Esophagus squamous epithelium (tissue), 5 donors: ENCODE measurements around the gene KHSRP. TPM values are rescaled to one million over a fixed set of nuclear protein-coding genes. Genes with fewer than 3 reads are reported as not detected.

Experiments
- DNase-seq: peaks from one replicate; lab custom pipeline; 2025; lab: John Stamatoyannopoulos, UW
- H3K27ac ChIP-seq, 4 donors: fragments of 200-600 bp; sonication (generic); one replicate each; pipeline ENCODE4 v1.5.1; 2016 to 2019; ENCODE audit warnings: mild to moderate bottlenecking in 1 of 4
- H3K27me3 ChIP-seq, 4 donors: fragments of 200-600 bp; sonication (generic); 1 replicate in 3 of 4; 2 replicates in 1 of 4; pipeline versions ENCODE4 v1.5.1 to v1.6.0; 2017 to 2021; ENCODE audit warnings: antibody characterized with exemption in 1 of 4
- H3K36me3 ChIP-seq, 3 donors: fragments of 200-600 bp; sonication (generic); one replicate each; pipeline ENCODE4 v1.5.1; 2016 to 2019
- H3K4me1 ChIP-seq, 3 donors: fragments of 200-600 bp; sonication (generic); one replicate each; pipeline ENCODE4 v1.5.1; 2017 to 2019
- H3K4me3 ChIP-seq, 4 donors: fragments of 200-600 bp; sonication (generic); 1 replicate in 3 of 4; 2 replicates in 1 of 4; pipeline ENCODE4 v1.5.1; 2016 to 2019; ENCODE audit warnings: mild to moderate bottlenecking in 2 of 4, moderate library complexity in 1 of 4
- H3K9me3 ChIP-seq, 3 donors: fragments of 200-600 bp; sonication (generic); one replicate each; pipeline ENCODE4 v1.5.1; 2016 to 2019
- POLR2A ChIP-seq, 4 donors: fragments of 450-650 bp; IDR thresholded peaks; one replicate each; pipeline ENCODE4 v1.6.1; 2017; ENCODE audit warnings: antibody characterized with exemption in 4 of 4, mild to moderate bottlenecking in 4 of 4, moderate library complexity in 3 of 4
- WGBS, 2 donors: methylation state at CpG; one replicate each; pipeline ENCODE4 v1.1.5; 2018; 5-methylcytosine and 5-hydroxymethylcytosine counted together
- intact Hi-C: fragments of 100-400 bp; cut with DNase I; formaldehyde crosslinking; loops from one replicate; pipeline ENCODE4 v1.15.0; 2022
- total RNA-seq, 4 donors: library from RNA; depleted of rRNA; stranded (reverse); fragments of >200 nt; gene quantifications; one replicate each; pipeline ENCODE4 v1.1.0, GENCODE V29; 2016
- TF ChIP-seq, protein P1 (sequence below), 6 experiments: fragments of 450-650 bp in 4 of 6; fragments of 200-600 bp in 2 of 6; sonication (generic) in 2 of 6; IDR thresholded peaks; one replicate each; pipeline ENCODE4 v1.5.1; 2016 to 2019; ENCODE audit warnings: antibody characterized with exemption in 6 of 6, mild to moderate bottlenecking in 4 of 6, moderate library complexity in 4 of 6
- donor health status: DM: yes; HTN: yes; CAD: no.

The KHSRP gene
- total RNA-seq, 4 donors from 2014 or later: 111 to 158 (median 125) TPM

DNA sequence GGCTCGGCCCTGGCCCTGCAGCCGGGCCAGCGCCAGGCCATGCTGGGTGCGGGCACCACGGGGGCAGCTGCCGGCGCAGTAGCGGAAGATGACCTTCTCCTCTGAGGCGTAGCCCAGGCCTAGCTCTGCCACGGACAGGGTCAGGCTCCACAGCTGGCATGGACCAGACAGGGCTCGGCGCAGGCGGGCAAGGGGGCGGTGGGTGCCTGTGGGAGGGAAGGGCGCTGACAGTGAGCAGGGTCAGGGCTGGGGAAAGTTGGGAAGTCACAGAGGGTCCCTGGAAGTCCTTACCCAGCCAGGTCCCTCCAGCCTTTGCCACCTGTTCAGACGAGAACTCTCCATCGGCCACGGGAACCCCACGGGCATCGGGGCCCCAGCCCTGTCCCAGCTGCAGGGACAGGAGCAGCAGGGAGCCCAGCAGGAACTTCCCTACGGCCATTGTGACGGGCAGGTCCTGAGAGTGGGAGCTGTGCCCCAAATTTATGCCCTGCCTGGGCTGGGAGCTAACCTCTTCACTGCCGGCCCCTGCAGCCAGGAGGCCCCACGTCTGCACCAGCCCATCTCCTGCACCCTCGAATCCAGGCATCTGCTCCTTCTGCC, 49.1 kb downstream of the KHSRP start, which contains the start of gene PSPN:
PSPN (minus strand) TSS at position 523 of the 600 bp plus-strand sequence; CDS start at position 439, 84 bp downstream.
- Histone ChIP-seq H3K36me3 (peaks cover 8 to 44% (median 11%) of the 10 kb centered on the region in 3 donors), H3K9me3 (no peaks in the 10 kb centered on the region), H3K27me3 (no peaks in the 10 kb centered on the region), H3K4me3 (no peak within 1 kb of the TSS), H3K27ac (peak within 1 kb of the TSS in 2 of 4 donors; percentile 9 to 17), H3K4me1 (peaks cover 8 to 45% (median 13%) of the 10 kb centered on the region in 3 donors)
- 69 to 74% methylated on average over 7 to 10 of the region's 25 CpGs for whole genome bisulfite sequencing, 2 donors
- intact Hi-C loops: no loop called here
- no peak for DNase-seq
- TF ChIP-seq, protein P1, sequence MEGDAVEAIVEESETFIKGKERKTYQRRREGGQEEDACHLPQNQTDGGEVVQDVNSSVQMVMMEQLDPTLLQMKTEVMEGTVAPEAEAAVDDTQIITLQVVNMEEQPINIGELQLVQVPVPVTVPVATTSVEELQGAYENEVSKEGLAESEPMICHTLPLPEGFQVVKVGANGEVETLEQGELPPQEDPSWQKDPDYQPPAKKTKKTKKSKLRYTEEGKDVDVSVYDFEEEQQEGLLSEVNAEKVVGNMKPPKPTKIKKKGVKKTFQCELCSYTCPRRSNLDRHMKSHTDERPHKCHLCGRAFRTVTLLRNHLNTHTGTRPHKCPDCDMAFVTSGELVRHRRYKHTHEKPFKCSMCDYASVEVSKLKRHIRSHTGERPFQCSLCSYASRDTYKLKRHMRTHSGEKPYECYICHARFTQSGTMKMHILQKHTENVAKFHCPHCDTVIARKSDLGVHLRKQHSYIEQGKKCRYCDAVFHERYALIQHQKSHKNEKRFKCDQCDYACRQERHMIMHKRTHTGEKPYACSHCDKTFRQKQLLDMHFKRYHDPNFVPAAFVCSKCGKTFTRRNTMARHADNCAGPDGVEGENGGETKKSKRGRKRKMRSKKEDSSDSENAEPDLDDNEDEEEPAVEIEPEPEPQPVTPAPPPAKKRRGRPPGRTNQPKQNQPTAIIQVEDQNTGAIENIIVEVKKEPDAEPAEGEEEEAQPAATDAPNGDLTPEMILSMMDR (IDR thresholded peaks at IDR 0.05): no peak
- TF ChIP-seq POLR2A (IDR thresholded peaks at IDR 0.05): no peak

DNA sequence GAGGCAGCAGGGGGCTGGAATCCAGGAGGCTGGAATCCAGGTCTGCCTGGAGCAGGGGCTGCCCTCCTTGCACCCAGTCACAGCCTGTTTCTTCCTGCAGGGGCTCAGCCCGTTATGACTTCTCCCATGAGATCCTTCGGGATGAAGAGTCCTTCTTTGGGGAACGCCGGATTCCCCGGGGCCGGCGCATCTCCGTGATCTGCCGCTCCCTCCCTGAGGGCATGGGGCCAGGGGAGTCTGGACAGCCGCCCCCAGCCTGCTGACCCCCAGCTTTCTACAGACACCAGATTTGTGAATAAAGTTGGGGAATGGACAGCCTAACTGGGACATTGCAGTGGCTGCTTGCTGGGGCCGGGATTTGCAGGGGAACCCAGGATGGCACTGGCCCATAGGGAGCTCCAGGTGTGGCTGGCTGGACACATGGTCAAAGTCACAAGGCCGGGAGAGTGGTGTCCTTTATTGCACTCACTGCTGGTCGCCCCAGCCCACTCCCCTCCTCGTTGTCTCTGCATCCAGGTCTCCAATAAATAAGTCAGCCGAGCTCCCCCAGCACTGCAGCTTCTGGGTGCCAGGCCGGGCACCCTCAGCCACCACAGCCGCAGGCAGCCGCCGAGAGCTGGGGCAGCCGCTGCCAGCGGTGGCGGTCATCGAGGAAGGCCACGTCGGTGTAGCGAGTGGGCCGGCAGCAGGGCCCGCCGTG, 49.8 kb downstream of the KHSRP start:
- Histone ChIP-seq H3K27me3 (no peaks in the 10 kb centered on the region), H3K4me3 (no peak overlapping the region), H3K4me1 (peaks cover 8 to 45% (median 13%) of the 10 kb centered on the region in 3 donors), H3K36me3 (peaks cover 2 to 37% (median 5%) of the 10 kb centered on the region in 3 donors), H3K9me3 (no peaks in the 10 kb centered on the region), H3K27ac (no peak overlapping the region)
- WGBS, 2 donors: 91% methylated on average over 9 of the region's 29 CpGs; no CpG with 5 or more reads in 1 of the 2 donors
- intact Hi-C loops: no loop called here
- DNase-seq: no peak
- no peak for TF ChIP-seq POLR2A (IDR thresholded peaks at IDR 0.05)
- TF ChIP-seq, protein P1 (IDR thresholded peaks at IDR 0.05): no peak

DNA sequence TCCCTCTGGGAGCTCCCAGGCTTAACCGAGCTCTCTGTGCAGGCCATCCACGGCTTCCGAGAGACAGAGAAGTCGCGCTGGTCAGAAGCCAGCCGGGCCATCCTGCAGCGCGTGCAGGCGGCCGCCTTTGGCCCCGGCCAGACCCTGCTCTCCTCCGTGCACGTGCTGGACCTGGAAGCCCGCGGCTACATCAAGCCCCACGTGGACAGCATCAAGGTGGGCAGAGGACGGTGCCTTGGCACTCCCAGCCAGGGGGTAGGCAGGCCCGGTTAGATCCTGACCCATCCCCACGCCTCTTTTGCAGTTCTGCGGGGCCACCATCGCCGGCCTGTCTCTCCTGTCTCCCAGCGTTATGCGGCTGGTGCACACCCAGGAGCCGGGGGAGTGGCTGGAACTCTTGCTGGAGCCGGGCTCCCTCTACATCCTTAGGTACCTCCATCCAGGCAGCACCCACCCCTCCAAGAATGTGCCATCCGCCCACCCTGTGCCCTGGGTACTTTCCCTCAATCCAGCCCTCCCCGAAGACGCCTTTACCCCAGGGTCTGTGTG, 50.4 kb downstream of the KHSRP start:
- no peaks in the 10 kb centered on the region for H3K27me3 ChIP-seq
- peaks cover 0 to 34% (median 0%) of the 10 kb centered on the region in 3 donors for H3K36me3 ChIP-seq
- intact Hi-C loops: no loop called here
- no peak for TF ChIP-seq POLR2A (IDR thresholded peaks at IDR 0.05)
- TF ChIP-seq, protein P1 (IDR thresholded peaks at IDR 0.05): no peak
- H3K9me3 ChIP-seq: no peaks in the 10 kb centered on the region
- no peak for DNase-seq
- peak overlapping the region; percentile 96 to 100 (median 98) for H3K27ac ChIP-seq
- H3K4me3 ChIP-seq: peak overlapping the region in 1 of 4 donors; percentile 100
- peaks cover 8 to 45% (median 13%) of the 10 kb centered on the region in 3 donors for H3K4me1 ChIP-seq
- 50 to 72% methylated on average over 7 to 15 of the region's 29 CpGs for WGBS, 2 donors

DNA sequence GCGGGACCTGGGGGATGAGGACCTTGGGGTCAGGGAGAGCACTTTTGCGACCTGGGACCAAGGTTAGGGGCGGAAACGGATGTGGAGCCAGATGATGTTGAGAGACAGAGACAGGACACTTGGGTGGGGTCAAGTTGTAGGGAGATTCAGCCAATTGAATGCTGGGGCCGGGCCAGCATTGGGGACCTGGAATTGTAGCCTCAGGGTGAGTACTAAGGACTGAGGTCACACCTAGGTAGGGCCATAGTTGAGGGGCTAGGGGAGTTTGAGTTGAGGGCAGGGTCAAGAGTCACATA, 50.9 kb downstream of the KHSRP start:
- H3K9me3 ChIP-seq: no peaks in the 10 kb centered on the region
- DNase-seq: no peak
- peaks cover 8 to 45% (median 13%) of the 10 kb centered on the region in 3 donors for H3K4me1 ChIP-seq
- WGBS, 2 donors: 16 to 24% methylated on average over 4 to 5 of the region's 5 CpGs
- intact Hi-C loops: no loop called here
- TF ChIP-seq POLR2A (IDR thresholded peaks at IDR 0.05): no peak
- TF ChIP-seq, protein P1 (IDR thresholded peaks at IDR 0.05): no peak
- peak overlapping the region; percentile 24 to 100 (median 86) for H3K4me3 ChIP-seq
- H3K36me3 ChIP-seq: peaks cover 0 to 34% (median 0%) of the 10 kb centered on the region in 3 donors
- peak overlapping the region; percentile 96 to 100 (median 98) for H3K27ac ChIP-seq
- H3K27me3 ChIP-seq: no peaks in the 10 kb centered on the region
